Activated CD4-positive, CD25-positive, alpha-beta regulatory T cell treated with anti-CD3 and anti-CD28 coated beads, Interleukin-2, amount 50 U/mL, for 24 hours (primary cell): ENCODE data around the gene ZNF611.
"Not testable (repeated sequence)": the region's sequence is repeated elsewhere in the genome, so short reads cannot be mapped to it uniquely, and the experiment has no call there.

Source experiments
- ATAC-seq, 2 donors: fragments of 150-1000 bp; cut with Tn5 transposase; one replicate each; pipeline ENCODE4 v1.10.0; 2021; ENCODE audit warnings: mild to moderate bottlenecking in 1 of 2, moderate library complexity in 1 of 2

The ZNF611 gene

DNA sequence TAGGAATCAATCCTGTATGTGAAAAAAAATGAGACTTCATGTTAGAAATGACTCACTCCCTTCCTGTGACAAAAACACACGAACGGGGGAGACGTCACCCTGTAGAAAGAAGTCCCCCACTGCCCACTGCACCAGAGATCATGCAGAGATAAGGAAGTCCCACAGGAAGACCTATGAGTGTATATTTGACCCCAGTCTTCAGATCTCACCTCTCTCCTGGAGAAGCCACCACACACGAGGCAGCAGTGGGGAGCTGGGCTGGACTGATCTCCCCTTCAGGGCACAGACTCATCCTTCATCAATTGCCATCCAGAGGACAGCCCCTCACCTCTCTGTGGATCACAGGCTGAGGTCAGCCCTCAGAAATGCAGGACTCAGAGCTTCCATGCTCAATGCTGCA lies 18.9 kb downstream of the ZNF611 start:
- ATAC-seq, result peak; percentile 61 to 74

DNA sequence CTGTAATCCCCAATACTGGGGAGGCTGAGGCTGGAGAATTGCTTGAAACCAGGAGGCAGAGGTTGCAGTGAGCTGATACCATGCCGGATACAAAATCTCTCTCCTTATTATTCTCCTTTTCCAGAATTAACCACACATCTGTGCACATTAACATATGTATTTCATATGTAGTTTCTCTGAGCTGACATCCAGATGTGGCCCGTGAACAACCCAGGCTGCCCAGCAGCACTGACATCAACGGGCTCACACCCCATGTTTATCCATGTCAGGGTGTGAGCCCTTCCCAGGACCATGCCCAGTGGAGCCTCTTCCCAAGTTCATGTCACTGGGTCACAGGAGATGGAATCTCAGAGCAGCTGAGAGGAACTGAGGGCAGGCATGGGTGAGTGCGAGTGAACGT lies 19.5 kb downstream of the ZNF611 start:
- not testable (repeated sequence) for ATAC-seq

DNA sequence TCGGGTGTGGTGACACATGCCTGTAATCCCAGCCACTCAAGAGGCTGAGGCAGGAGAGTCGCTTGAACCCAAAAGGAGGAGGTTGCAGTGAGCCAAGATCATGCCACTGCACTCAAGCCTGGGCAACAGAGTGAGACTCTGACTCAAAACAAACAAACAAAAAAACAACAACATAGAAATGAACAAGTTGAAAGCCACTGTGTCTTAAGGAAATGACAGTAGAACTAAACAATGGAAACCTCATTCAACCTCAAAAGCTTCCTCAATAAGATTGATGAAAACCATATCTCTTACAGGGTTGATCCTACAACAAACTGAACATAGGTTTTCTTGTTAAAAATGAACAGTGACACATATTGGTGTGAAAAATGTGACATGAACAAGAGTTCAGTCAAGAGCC lies 21.8 kb downstream of the ZNF611 start:
- not testable (repeated sequence) for ATAC-seq

DNA sequence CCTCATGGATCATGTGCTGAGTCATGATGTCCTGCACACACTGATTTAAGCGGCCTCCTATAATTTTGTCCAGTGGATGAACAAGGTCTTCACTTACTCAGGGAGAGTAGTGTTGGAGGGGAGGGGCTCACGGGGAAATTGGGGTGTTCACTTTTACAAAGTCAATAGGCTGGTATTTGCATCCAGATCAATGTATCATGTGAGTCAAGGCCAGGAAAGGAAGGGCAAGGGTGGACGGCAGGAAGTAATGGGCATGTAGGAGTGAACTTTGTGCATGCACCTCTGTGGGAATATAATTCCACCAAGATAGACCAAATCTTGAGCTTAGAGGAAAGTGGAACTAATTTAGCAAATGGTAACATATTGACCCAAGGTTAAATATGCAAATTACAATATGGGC lies 23.2 kb downstream of the ZNF611 start:
- ATAC-seq, result not testable (repeated sequence)

DNA sequence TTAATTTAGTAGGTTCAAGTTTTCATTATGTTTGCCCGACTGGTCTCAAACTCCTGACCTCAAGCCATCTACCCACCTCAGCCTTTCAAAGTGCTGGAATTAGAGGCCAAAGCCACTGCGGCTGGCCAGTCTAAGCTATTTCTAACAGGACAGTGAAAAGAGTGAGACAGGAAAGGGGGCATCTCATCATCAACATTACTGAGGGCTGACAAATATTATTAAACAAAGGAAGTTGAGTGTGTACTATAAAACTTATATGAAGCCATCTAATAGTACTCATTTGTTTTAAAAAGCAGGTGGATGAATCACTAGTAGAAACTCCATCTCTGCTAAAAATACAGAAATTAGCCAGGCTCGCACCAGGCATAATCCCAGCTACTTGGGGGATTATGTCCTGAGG lies 24.3 kb downstream of the ZNF611 start:
- no peak for ATAC-seq

DNA sequence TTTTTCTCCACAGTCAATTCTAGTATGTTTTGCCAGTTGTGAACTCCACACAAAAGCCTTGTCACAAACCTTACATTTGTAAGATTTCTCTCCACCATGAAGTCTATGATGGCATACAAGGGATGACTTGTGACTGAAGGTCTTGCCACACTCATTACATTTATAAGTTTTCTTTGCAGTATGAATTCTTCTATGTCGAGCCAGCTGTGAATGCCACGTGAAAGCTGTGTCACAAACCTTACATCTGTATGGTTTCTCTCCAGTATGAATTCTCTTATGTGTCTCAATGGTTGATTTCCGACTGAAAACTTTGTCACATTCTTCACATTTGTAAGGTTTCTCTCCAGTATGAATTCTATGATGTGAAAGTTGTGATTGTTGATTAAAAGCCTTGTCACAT lies 29.2 kb downstream of the ZNF611 start:
- not testable (repeated sequence) for ATAC-seq

DNA sequence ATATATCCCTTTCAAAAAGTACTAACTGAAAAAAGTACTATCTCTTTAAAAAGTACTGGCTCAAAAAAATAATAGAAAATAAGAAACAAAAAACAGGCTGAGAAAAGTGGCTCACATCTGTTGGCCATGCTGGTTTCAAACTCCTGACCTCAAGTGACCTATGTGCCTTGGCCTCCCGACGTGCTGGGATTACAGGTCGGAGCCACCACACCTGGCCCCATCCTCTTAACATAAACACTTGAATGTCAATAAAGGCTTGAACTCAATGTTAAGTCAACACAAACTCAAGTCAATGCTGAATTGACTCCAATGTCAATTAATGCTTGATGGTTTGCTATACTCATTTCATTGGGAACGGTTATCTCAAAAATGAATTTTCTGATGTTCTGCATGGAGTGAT lies 30.9 kb downstream of the ZNF611 start:
- ATAC-seq, result no peak

DNA sequence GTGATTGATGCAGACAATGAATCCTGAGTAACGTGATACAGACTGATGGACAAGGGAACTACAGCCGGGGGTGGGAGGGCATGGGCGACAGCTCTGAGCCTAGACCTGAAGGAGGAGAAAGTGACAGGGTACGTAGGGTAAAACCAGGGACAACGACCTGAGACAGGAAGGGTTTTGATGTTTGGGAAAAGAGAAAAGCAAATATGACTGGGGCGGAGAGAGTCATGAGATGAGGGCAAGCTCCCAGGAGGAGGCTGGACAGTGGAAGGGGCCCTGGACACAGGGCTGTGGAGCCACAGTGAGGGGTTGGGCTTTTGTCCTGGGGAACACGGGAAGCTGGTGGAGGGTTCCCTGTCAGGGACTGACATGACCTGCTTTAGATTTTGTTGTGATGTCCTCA lies 34.2 kb downstream of the ZNF611 start:
- no peak for ATAC-seq

DNA sequence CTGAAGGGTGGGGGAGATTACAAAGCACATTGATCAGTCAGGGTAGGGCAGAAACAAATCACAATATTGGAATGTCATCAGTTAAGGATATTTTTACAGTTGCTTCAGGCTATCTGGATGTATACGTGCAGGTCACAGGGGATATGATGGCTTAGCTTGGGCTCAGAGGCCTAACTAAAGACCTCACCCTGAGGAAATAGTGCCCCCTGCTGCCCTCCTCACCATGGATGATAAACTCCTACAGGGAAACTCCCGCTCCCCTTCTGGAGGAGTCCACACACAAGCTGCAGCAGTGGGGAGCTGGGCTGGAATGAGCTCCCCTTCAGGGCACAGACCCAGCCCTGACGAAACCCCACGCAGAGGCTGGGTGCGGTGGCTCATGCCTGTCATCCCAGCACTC lies 35.3 kb downstream of the ZNF611 start:
- ATAC-seq, result not testable (repeated sequence)

DNA sequence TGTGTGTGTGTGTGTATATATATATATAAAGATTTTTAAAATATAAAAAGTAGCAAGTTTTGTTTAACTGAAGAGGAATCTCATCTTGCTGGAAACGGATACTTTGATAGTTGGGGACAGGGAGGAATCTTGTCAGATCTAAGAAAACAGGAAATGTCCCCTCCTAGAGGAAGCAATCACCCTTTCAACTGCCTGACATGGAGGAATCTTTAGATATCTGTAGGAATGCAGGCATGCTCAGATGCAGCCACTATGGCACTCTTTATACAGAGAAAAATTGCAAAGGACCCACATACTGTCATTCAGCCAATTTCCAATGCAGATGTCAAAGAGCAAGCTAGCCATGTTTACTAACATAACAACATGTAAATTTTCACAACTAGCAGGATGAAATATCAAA lies 38.8 kb downstream of the ZNF611 start:
- ATAC-seq, result no peak

DNA sequence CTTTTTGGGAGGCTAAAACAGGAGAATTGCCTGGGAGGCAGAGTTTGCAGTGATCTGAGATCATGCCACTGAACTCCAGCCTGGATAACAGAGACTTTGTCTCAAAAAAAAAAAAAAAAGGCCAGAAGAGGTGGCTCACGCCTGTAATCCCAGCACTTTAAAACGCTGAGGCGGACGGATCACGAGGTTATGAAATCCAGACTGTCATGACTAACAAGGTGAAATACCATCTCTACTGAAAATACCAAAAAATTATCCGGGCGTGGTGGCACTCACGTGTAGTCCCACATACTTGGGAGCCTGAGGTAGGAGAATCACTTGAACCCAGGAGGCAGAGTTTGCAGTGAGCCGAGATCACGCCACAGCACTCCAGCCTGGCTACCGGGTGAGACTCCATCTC lies 39.9 kb downstream of the ZNF611 start:
- no peak for ATAC-seq

DNA sequence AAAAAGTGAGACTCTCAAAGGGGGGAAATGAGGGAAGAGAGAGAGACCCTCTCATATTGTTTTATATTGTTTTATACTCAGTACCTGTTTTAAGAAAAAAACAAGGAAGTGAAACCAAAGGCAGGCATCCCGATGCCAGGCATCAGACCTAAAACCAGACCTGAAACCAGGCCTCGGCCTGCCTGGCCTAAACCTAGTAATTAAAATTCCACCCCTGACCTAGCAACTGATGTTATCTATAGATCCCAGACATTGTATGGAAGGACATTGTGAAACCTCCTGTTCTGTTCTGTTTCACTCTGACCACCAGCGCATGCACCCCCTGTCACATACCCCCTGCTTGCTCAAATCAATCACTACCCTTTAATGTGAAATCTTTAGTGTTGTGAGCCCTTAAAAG lies 40.6 kb downstream of the ZNF611 start:
- ATAC-seq, result not testable (repeated sequence)

DNA sequence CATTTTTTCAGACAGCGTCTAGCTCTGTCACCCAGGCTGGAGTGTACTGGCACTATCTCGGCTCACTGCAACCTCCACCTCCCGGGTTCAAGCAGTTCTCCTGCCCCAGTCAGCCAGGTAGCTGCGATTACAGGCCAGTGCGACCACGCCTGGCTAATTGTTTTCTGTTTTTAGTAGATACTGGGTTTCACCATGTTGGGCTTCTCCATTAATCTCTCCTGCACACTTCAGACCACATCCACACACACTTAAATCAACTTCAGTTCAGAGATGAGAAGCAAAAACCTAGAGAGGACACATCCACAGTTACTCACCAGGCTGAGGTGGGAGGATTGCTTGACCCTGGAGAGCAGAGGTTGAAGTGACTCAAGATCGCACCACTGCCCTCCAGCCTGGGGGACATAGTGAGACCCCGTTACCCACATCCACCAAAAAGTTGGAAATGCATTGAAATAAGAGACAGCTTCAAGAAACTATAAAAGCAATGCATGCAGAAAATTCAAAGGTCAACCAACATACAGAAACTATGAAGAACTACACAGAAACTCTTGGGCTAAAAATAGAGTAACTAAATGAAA lies 42.3 kb downstream of the ZNF611 start:
- no peak for ATAC-seq

DNA sequence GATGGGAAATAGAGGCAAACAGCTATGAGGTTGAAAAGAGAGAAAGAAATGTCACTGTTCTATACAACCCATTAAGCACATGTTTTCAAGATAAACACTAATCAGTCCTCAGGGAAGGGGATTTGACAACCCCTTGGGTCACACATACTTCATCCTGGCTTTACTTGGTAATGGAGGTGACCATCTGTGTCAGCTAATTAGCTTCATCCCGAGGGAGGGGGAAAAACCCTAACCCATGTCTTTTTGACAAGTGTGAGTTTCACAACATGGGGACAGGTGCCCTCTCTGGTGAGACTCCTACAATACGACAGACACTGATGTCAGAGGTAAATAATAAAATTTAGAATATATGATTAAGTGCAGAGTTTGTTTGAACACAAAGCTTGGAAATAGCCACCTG lies 43.1 kb downstream of the ZNF611 start:
- no peak for ATAC-seq

DNA sequence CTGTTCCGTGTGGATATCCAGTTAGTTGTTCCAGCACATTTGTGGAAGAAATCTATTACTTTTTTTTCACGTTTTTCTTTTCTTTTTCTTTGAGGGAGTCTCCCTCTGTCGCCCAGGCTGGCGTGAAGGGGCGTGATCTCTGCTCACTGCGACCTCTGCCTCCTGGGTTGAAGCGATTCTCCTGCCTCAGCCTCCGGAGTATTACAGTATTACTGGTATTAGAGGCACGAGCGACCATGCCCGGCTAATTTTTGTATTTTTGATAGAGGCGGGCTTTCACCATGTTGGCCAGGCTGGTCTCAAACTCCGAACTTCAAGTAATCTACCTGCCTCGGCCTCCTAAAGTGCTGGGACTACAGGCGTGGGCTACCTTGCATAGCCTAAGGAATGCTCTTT lies 43.6 kb downstream of the ZNF611 start:
- ATAC-seq, result no peak

DNA sequence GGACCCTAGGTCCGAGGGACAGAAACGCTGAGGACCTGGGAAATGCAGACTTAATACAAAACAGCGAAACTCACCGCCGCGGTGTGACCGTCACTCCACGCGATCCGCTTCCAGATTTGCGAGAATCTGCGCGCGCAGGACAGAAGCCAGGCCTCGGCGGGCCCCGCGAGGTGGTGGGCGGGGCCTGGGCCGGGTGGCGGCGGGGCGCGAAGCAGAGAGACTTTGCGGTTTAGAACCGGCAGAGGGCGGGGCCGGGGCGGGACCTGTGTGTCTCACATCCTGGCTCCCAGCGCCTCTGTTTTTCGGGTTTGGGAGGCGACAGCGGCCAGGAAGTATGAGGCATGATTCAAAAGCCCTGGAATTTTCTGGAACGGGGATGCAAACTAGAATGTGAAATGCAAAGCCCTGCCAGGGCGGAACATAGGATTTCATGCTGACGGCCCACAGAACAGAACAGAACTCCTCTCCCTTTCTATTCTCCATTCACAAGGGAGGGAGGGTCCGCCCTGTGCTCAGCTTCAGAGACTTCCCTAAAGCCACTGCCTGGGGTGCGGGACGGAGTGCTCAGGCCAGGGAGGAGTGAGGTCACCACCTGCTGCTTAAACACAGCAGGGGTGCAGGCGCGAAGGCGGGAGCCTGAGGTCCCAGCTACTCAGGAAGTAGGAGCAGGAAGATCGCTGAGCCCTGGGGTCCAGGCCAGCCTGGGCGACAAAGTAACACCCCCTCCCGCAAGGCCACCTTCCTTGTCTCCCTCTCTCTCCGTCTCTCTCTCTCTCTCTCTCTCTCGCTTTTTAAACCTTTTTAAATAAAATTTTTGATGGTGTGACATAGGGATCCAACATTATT lies 44.3 kb downstream of the ZNF611 start:
- peak; percentile 96 to 98 for ATAC-seq

DNA sequence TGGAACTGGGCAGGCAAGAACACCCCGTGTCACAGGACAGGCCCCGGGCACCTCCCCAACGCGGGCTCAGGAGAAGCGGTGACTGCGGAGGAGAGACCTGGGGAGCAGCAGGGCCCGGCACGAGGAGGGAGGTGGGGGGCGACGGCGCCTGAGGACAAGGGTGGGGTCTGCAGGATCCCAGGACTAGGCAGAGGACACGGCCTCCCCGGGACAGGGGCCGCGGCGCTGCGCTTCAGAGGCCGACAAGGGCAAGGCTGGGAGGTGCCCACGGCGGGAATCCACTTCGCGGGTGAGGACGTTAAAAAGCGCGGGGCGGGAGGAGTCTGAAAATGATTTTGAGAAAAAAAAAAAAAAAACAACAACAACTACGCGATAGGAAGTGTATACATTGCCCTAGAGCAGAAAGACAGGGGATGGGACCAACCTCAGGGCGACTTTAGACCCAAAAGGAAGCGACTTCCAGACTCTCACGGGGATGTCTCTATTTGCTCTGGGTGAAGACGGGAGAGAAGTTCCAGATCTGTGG lies 44.9 kb downstream of the ZNF611 start:
- peak; percentile 44 to 48 for ATAC-seq

DNA sequence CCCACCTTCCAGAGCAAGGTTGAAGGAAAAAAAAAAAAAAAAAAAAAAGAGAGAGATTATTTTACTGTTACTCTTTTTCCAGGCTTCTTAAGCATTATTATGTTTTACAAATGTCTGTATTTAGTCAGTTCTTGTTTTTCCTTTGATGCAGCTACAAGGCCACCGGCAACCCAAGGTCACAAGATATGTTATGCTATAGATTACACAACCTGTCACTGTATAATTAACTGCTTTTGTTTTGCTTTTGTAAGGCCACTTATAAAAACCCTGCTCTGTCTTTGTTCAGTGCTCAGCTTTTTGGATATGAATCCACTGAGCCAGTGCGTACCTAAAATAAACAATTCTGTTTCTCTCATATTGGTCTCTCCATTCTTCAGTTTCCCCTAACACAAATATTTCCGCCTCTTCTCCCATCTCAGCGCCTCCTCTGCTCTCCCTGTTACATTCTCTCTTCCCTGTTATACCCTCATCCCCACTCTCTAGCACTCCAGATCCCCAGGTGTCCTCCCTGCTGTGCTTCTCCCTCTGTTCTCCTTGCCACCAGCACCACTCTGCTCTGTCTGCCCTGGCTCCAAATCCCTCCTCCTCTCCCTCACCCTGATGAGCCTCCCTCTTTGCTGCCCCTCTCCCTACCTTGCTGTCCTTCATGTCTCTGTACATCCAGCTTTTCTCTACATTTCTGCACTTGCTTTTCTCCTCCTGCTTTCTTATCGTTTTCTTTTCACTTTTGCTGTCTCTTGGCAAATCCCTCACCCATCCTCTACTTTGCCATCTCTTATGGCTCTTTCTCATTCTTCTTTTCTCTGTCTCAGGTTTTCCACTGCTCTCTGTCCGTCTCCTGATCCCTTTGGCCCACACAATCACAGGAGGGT lies 45.7 kb downstream of the ZNF611 start:
- not testable (repeated sequence) for ATAC-seq

DNA sequence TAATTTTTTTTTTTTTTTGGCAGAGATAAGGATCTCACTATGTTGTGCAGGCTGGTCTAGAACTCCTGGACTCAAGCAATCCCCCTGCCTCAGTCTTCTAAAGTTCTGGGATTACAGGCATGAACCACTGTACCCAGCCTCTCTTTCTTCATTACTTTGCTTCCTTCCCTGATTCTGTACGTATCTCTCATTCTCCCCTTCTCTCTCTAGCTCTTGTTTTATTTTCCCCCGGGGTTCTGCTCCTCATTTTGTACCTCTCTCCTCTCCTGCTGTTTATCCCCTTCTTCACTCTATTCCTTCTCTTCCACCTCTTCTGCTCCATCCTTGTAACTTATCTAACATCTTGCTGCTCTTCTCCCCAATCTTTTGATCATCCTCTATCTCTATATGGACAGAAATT lies 46.5 kb downstream of the ZNF611 start:
- ATAC-seq, result no peak

DNA sequence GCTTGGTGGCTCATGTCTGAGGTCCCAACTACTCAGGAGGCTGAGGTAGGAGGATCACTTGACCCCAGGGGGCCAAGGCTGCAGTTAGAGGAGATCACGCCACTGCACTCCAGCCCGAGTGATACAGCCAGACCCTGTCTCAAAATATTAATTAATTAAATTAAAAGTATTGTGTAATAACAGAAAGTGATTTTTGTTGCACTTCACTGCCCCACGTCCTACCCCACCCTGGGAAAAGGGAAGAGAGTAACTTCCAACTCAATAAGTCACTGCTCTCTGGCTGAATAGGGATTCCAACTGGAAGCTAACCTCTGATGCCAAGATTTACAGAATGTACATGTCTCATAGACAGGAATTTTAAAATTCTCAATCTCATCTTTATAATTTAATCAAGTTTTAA lies 47.2 kb downstream of the ZNF611 start:
- ATAC-seq, result no peak

DNA sequence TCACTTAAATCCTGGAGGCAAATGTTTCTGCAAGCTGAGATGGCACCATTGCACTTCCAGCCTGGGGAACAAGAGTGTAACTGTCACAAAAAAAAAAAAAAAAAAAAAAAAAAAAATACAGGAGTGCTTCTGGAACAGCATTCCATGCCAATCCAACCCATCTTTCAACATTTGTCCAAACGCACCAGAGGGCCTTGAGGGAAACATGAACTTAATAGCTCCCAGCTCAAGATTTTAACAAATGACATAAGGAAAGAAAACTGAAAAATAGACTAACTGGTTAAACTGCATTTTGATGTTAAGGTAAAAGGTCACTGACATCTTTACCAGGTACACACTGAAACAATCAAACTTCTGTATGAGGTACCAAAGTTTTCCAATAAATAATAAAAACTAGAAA lies 49.0 kb downstream of the ZNF611 start:
- no peak for ATAC-seq

DNA sequence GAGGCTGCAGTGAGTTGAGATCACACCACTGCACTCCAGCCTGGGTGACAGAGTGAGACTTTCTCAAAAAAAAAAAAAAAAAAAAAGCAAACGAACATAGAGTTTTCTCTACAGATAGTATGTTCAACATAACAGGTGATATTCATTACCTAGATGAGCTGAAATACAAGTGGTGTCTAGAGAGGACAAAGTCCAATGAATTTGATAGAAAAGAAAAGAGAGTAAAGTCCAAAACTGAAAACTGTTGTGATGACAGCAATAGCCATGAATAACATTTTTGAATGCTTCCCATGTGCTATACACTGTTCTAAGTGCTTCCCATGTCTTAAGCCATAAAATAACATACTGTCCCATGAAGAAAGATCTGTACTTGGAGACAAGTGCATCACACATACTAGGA lies 53.6 kb downstream of the ZNF611 start:
- not testable (repeated sequence) for ATAC-seq

DNA sequence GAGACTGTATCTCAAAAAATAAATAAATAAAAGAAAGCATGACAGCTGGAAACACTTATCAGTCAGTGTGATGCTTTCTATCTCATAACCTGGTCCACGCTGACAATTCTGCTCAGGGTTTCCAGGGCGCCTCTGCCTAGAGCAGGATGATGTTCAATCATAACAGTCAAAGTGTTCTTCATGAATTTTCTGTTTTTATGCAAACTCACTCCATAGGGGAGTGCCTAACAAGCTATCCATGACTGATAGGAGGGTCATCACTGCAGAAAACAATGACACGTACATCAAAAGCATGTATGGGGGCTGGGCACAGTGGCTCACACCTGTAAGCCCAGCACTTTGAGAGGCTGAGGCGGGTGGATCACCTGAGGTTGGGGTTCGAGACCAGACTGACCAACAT lies 55.2 kb downstream of the ZNF611 start:
- no peak for ATAC-seq
